IPS DF 6.9 (cell line): Measurements from ENCODE around the gene FN1.
"Not testable (repeated sequence)": the region's sequence is repeated elsewhere in the genome, so short reads cannot be mapped to it uniquely, and the experiment has no call there.

Experiments
- DNase-seq: peaks from one replicate; pipeline ENCODE4 v3.0.0-alpha.2; 2013; ENCODE audit warnings: low read depth, low spot score
- H3K27ac ChIP-seq: one replicate; pipeline ENCODE4 v1.5.1; 2013; ENCODE audit warnings: low read length, control low read depth
- H3K27me3 ChIP-seq: 2 replicates; pipeline ENCODE4 v1.6.1; 2013; ENCODE audit warnings: mild to moderate bottlenecking, low read length; ENCODE audit not compliant: control insufficient read depth, insufficient read depth
- H3K36me3 ChIP-seq: 2 replicates; pipeline ENCODE4 v1.6.1; 2013; ENCODE audit warnings: low read length; ENCODE audit not compliant: control insufficient read depth, insufficient read depth
- H3K4me1 ChIP-seq: 2 replicates; pipeline ENCODE4 v1.6.1; 2013; ENCODE audit warnings: low read length; ENCODE audit not compliant: control insufficient read depth, insufficient read depth
- H3K4me3 ChIP-seq: 2 replicates; pipeline ENCODE4 v1.5.1; 2013; ENCODE audit warnings: mild to moderate bottlenecking, low read length
- H3K9me3 ChIP-seq: 2 replicates; pipeline ENCODE4 v1.6.1; 2013; ENCODE audit warnings: low read length, inconsistent platforms; ENCODE audit not compliant: control insufficient read depth, insufficient read depth
- WGBS: extraction: QIAGEN DNeasy Blood & Tissue Kit; methylation state at CpG from one replicate; pipeline ENCODE4 v1.1.7; 2013; ENCODE audit warnings: mixed read lengths, missing lambda C conversion rate; ENCODE audit not compliant: insufficient read length, insufficient coverage; 5-methylcytosine and 5-hydroxymethylcytosine counted together

FN1 gene

GRCh38 chr2:215364157-215365155 lies 71.4 kb downstream of the FN1 start:
- Histone ChIP-seq H3K4me3 (no peak overlapping the region), H3K4me1 (no peaks in the 10 kb centered on the region), H3K36me3 (peaks cover 7% of the 10 kb centered on the region; the same call in 1 of the 2 replicates), H3K9me3 (no peaks in the 10 kb centered on the region), H3K27ac (no peak overlapping the region), H3K27me3 (no peaks in the 10 kb centered on the region)
- no CpG with 5 or more reads among the region's 10 CpGs for WGBS
- DNase-seq, result no peak

GRCh38 chr2:215363461-215364156 lies 72.3 kb downstream of the FN1 start:
- no CpG with 5 or more reads among the region's 2 CpGs for WGBS

GRCh38 chr2:215363039-215363438 lies 72.8 kb downstream of the FN1 start:
- no CpG with 5 or more reads among the region's 2 CpGs for WGBS
- no peak for DNase-seq
- H3K27me3 ChIP-seq, result no peaks in the 10 kb centered on the region
- H3K27ac ChIP-seq, result no peak overlapping the region
- no peak overlapping the region for H3K4me3 ChIP-seq
- H3K9me3 ChIP-seq, result no peaks in the 10 kb centered on the region
- peaks cover 7% of the 10 kb centered on the region; the same call in 1 of the 2 replicates for H3K36me3 ChIP-seq
- H3K4me1 ChIP-seq, result no peaks in the 10 kb centered on the region

More at GRCh38 chr2:215363461-215364156, 72.3 kb downstream of the FN1 start:
- H3K4me3 ChIP-seq, result no peak overlapping the region
- H3K27me3 ChIP-seq, result no peaks in the 10 kb centered on the region
- DNase-seq, result no peak
- no peak overlapping the region for H3K27ac ChIP-seq
- H3K36me3 ChIP-seq, result peaks cover 7% of the 10 kb centered on the region; the same call in 1 of the 2 replicates
- H3K4me1 ChIP-seq, result no peaks in the 10 kb centered on the region
- H3K9me3 ChIP-seq, result no peaks in the 10 kb centered on the region

GRCh38 chr2:215362562-215362904 lies 73.3 kb downstream of the FN1 start:
- no CpG with 5 or more reads among the region's 8 CpGs for WGBS
- Histone ChIP-seq H3K27me3 (no peaks in the 10 kb centered on the region), H3K9me3 (no peaks in the 10 kb centered on the region), H3K4me3 (no peak overlapping the region), H3K27ac (no peak overlapping the region), H3K4me1 (no peaks in the 10 kb centered on the region), H3K36me3 (peaks cover 7% of the 10 kb centered on the region; the same call in 1 of the 2 replicates)
- no peak for DNase-seq

- H3K4me3 ChIP-seq, result no peak overlapping the region
These were observed 73.8 kb downstream of the FN1 start for GRCh38 chr2:215361876-215362561.

GRCh38 chr2:215361211-215361875 lies 74.5 kb downstream of the FN1 start:
- no peak for DNase-seq
- Histone ChIP-seq H3K36me3 (peaks cover 7% of the 10 kb centered on the region; the same call in 1 of the 2 replicates), H3K4me1 (no peaks in the 10 kb centered on the region), H3K4me3 (no peak overlapping the region), H3K27me3 (no peaks in the 10 kb centered on the region), H3K9me3 (no peaks in the 10 kb centered on the region), H3K27ac (no peak overlapping the region)
- no CpG with 5 or more reads among the region's 4 CpGs for WGBS

More at GRCh38 chr2:215361876-215362561, 73.8 kb downstream of the FN1 start:
- Histone ChIP-seq H3K27ac (no peak overlapping the region), H3K9me3 (no peaks in the 10 kb centered on the region), H3K4me1 (no peaks in the 10 kb centered on the region), H3K27me3 (no peaks in the 10 kb centered on the region), H3K36me3 (peaks cover 7% of the 10 kb centered on the region; the same call in 1 of the 2 replicates)
- DNase-seq, result no peak
- WGBS, result no CpG with 5 or more reads among the region's 6 CpGs

GRCh38 chr2:215360596-215360995 lies 75.3 kb downstream of the FN1 start:
- peaks cover 7% of the 10 kb centered on the region; the same call in 1 of the 2 replicates for H3K36me3 ChIP-seq
- no CpG with 5 or more reads among the region's 2 CpGs for WGBS
- no peaks in the 10 kb centered on the region for H3K4me1 ChIP-seq
- no peaks in the 10 kb centered on the region for H3K9me3 ChIP-seq
- DNase-seq, result no peak
- no peaks in the 10 kb centered on the region for H3K27me3 ChIP-seq
- H3K4me3 ChIP-seq, result no peak overlapping the region
- H3K27ac ChIP-seq, result no peak overlapping the region

GRCh38 chr2:215360059-215360458 lies 75.8 kb downstream of the FN1 start:
- not testable (repeated sequence) for H3K9me3 ChIP-seq, H3K4me3 ChIP-seq, H3K27me3 ChIP-seq, H3K27ac ChIP-seq, DNase-seq, H3K4me1 ChIP-seq, H3K36me3 ChIP-seq
- WGBS, result no CpG with 5 or more reads among the region's 3 CpGs

- no peak for DNase-seq
- H3K36me3 ChIP-seq, result peaks cover 7% of the 10 kb centered on the region; the same call in 1 of the 2 replicates
- no peaks in the 10 kb centered on the region for H3K4me1 ChIP-seq
- no peaks in the 10 kb centered on the region for H3K27me3 ChIP-seq
- H3K27ac ChIP-seq, result no peak overlapping the region
- no peaks in the 10 kb centered on the region for H3K9me3 ChIP-seq
- H3K4me3 ChIP-seq, result no peak overlapping the region
- no CpG with 5 or more reads among the region's 1 CpG for WGBS
These were observed 76.3 kb downstream of the FN1 start for GRCh38 chr2:215359576-215359922.
